MM.1S (cell line): Measurements from ENCODE around the gene SLIT3.

ENCODE experiments used
- EZH2 ChIP-seq: fragments of 300-600 bp; sonication (generic); optimal IDR thresholded peaks from 2 replicates; pipeline ENCODE3; 2017; ENCODE audit warnings: low read depth, mild to moderate bottlenecking, antibody characterized with exemption, low read length, mixed read lengths
- EZH2phosphoT487 ChIP-seq: fragments of 300-600 bp; sonication (generic); IDR thresholded peaks from 2 replicates; pipeline ENCODE4 v1.6.1; 2018; ENCODE audit warnings: antibody characterized with exemption, low read length
- TF ChIP-seq, protein P1 (sequence below): fragments of 300-600 bp; sonication (generic); IDR thresholded peaks from 2 replicates; pipeline ENCODE4 v1.5.1; 2016; ENCODE audit warnings: antibody characterized with exemption, low read length, mixed read lengths

DNA sequence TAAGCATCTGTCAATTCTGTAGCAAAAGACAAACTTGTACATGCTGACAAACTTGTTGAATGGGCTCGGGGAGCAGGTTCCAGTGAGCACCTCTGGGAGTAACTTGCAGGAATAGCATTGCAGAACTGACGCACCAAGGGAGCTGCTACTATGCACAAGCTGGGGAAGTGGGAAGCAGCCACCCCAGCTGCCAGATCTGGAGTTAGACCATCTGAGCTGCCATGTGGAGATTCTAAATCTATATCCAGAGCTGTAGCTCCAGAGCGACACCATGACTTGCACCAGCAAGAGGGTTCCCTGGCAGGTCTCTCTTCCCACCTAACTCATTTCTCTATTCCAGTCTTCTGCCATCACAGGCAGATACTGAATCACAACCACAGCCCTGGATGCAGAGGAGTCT, 375.8 kb downstream of the SLIT3 start:
- TF ChIP-seq, protein P1, sequence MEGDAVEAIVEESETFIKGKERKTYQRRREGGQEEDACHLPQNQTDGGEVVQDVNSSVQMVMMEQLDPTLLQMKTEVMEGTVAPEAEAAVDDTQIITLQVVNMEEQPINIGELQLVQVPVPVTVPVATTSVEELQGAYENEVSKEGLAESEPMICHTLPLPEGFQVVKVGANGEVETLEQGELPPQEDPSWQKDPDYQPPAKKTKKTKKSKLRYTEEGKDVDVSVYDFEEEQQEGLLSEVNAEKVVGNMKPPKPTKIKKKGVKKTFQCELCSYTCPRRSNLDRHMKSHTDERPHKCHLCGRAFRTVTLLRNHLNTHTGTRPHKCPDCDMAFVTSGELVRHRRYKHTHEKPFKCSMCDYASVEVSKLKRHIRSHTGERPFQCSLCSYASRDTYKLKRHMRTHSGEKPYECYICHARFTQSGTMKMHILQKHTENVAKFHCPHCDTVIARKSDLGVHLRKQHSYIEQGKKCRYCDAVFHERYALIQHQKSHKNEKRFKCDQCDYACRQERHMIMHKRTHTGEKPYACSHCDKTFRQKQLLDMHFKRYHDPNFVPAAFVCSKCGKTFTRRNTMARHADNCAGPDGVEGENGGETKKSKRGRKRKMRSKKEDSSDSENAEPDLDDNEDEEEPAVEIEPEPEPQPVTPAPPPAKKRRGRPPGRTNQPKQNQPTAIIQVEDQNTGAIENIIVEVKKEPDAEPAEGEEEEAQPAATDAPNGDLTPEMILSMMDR = no peak
- TF ChIP-seq EZH2 (no peak), EZH2phosphoT487 (no peak)
